Activated T-helper 2 cell treated with anti-CD3 and anti-CD28 coated beads, Interferon-gamma antibody, Interleukin-2, Interleukin-4, amounts not matched to agents 10 μg/mL and 5 μg/mL and 100 μg/mL, durations not matched to agents 14 hours and 24 hours and 36 hours (primary cell): ENCODE data around the gene ERG28. TPM values are rescaled to one million over a fixed set of nuclear protein-coding genes. Genes with fewer than 3 reads are reported as not detected.
"Not testable (repeated sequence)": the region's sequence is repeated elsewhere in the genome, so short reads cannot be mapped to it uniquely, and the experiment has no call there.

Experiments
- DNase-seq: peaks from one replicate; pipeline ENCODE4 v3.0.0; 2021; ENCODE audit warnings: low spot score
- H3K27ac Mint-ChIP-seq: one replicate; pipeline ENCODE4 v1.8.0; 2021; ENCODE audit warnings: mixed read lengths
- H3K27me3 Mint-ChIP-seq: one replicate; pipeline ENCODE4 v1.8.0; 2021; ENCODE audit warnings: low read depth, mixed read lengths
- H3K36me3 Mint-ChIP-seq: one replicate; pipeline ENCODE4 v1.8.0; 2021; ENCODE audit warnings: low read depth, mixed read lengths
- H3K4me1 Mint-ChIP-seq: one replicate; pipeline ENCODE4 v1.8.0; 2021; ENCODE audit warnings: low read depth, mixed read lengths
- H3K4me3 Mint-ChIP-seq: one replicate; pipeline ENCODE4 v1.8.0; 2021; ENCODE audit warnings: low read depth, mild to moderate bottlenecking, moderate library complexity, mixed read lengths
- H3K9me3 Mint-ChIP-seq: one replicate; pipeline ENCODE4 v1.8.0; 2021; ENCODE audit warnings: mixed read lengths
- intact Hi-C: fragments of 100-400 bp; cut with micrococcal nuclease; formaldehyde crosslinking; loops from one replicate; pipeline ENCODE4 v1.15.1; 2023
- total RNA-seq: library from RNA; stranded (reverse); gene quantifications from 2 replicates; pipeline ENCODE4 v1.2.3, GENCODE V29; 2022

ERG28 gene
- total RNA-seq, 1 donor from 2014 or later = 20.3 TPM

DNA sequence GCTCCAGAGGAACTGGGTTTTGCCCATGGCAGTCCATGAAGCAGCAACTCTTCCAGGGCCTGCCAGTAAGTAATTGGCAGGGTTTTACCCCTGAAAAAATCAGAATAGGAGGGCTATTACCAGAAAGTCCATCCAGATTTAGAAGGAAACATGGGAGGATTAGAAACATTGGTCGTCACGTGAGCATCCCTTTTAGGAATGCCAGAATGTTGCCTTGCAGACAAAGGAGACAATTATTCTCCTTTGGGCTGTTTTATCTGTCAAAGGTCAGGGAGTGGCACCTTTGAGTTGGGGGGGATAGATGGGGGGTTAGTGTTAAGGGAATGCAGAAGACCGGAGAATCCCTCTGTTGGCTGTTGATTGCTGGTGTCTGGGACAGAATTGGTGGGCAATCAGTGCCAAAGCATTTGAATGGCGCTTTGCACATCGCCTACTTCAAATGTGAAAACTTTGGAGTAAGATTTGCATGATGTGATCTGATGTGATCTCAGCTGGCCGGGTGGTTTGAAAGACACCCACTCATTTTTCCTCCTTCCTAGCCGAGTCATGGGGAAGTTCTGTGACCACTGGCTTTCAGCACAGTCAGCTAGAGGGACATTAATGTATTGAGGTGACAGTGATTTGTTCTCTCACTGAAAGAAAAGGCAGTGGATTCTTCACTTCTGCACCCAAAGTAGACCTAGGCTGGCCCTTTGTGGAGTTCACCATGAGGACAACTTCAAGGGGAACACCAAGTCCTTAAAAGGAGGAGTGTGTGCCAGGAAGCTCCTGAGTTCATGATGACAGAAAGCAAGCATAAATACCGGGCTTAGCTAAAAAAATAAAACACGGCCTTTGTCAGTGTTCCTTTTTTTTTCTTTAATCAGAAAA, 50.8 kb downstream of the ERG28 start:
- Mint-ChIP-seq H3K4me3 (no peak overlapping the region), H3K4me1 (no peaks in the 10 kb centered on the region), H3K36me3 (peaks cover 2% of the 10 kb centered on the region), H3K27ac (no peak overlapping the region), H3K9me3 (peaks cover 19% of the 10 kb centered on the region), H3K27me3 (no peaks in the 10 kb centered on the region)
- DNase-seq = no peak
- intact Hi-C loops = no loop called here

DNA sequence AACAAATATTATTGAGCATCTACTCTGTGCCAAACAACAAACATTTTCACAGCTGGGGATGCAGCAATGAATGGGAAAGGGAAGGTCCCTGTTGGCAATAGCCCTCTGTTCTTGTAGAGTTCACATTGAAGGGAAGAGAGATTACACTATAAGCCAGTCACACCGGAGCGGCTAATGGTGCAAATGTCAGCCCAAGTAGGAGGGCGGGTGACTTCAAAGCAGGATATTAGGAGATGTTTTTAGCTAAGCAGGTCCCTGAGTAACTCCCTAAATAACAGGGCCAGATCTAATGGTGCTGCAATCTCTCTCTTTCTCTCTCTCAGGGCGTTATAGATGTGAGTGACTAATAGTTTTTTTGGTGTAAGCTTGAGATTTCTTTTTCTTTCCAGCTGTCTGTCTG, 51.6 kb downstream of the ERG28 start:
- Mint-ChIP-seq H3K4me3 (no peak overlapping the region), H3K27me3 (no peaks in the 10 kb centered on the region), H3K27ac (no peak overlapping the region), H3K36me3 (peaks cover 2% of the 10 kb centered on the region), H3K9me3 (peaks cover 14% of the 10 kb centered on the region), H3K4me1 (no peaks in the 10 kb centered on the region)
- DNase-seq = no peak
- intact Hi-C loops = no loop called here

DNA sequence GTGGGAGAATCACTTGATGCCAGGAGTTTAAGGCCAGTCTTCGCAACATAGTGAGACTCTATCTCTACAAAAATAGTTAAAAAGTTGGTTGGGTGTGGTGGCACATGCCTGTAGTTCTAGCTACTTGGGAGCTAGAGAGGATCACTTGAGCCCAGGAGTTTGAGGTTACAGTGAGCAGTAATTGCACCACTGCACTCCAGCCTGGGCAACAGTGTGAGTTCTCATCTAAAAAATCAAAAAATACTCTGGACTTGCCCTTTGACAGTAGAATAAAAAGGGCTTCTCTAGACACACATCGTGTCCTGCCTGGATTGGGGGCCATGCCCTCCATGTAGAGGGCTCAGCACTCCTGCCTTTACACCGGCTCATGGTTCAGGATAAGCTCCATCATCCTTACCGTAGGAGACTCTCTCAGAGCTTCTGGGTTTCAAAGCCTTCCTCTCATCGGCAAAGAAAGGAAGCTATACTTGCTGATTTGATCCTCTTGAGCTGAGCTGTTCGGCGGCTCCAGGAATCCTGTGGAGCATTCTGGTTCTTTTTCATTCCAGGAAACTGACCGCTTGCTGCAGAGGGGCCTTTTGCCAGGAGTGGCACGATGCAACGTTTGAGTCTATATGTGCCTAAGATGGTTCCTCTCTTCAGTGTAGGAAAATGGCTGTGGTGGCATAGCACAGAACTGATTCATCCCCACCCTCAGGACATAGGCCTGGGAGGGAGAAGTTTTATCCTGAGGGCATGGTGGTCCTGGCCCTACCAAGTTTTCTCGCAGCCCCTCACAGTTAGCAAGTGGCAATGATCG, 52.6 kb downstream of the ERG28 start:
- intact Hi-C loops = no loop called here
- H3K27me3 Mint-ChIP-seq = no peaks in the 10 kb centered on the region
- no peaks in the 10 kb centered on the region for H3K4me1 Mint-ChIP-seq
- no peak overlapping the region for H3K27ac Mint-ChIP-seq
- H3K36me3 Mint-ChIP-seq = peaks cover 2% of the 10 kb centered on the region
- no peak for DNase-seq
- H3K9me3 Mint-ChIP-seq = peaks cover 12% of the 10 kb centered on the region
- H3K4me3 Mint-ChIP-seq = no peak overlapping the region

DNA sequence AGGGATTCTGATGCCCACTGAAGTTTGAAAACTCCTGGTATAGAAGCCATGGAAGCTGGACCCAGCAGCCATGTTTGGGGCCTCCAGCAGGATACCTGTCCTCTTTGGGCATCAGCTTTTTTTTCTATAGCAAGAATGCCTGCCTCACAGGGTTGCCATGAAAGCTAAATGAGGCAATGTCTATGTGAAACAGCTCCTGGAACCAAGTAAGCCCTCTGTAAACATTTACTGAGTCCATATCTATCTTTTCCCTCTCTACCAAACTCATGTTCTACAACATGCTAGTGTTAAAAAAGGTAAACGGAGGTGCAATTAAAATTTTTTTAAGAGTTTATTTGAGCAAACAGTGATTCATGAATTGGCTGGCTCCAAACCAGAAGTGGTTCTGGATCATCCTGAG, 53.6 kb downstream of the ERG28 start:
- Mint-ChIP-seq H3K9me3 (peaks cover 7% of the 10 kb centered on the region), H3K4me3 (no peak overlapping the region), H3K36me3 (peaks cover 2% of the 10 kb centered on the region), H3K4me1 (no peaks in the 10 kb centered on the region), H3K27me3 (no peaks in the 10 kb centered on the region), H3K27ac (no peak overlapping the region)
- intact Hi-C loops = no loop called here
- no peak for DNase-seq

DNA sequence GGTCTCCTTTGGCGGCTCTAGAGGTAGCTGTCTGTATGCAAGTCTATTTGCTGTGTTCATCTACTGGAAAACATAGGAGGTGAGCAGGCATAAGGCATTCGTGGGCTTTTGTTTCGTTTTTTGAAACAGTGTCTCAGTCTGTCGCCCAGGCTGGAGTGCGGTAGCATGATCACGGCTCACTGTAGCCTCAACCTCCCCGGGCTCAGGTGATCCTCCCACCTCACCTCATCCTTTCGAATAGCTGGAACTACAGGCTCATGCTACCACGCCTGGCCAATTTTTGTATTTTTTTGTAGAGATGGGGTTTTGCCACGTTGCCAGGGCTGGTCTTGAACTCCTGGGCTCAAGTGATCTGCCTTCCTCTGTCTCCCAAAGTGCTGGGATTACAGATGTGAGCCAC, 54.8 kb downstream of the ERG28 start:
- no peak for DNase-seq
- intact Hi-C loops = no loop called here
- Mint-ChIP-seq H3K27me3 (peaks cover 2% of the 10 kb centered on the region), H3K36me3 (peaks cover 2% of the 10 kb centered on the region), H3K4me1 (no peaks in the 10 kb centered on the region), H3K27ac (no peak overlapping the region), H3K9me3 (peaks cover 7% of the 10 kb centered on the region), H3K4me3 (no peak overlapping the region)

DNA sequence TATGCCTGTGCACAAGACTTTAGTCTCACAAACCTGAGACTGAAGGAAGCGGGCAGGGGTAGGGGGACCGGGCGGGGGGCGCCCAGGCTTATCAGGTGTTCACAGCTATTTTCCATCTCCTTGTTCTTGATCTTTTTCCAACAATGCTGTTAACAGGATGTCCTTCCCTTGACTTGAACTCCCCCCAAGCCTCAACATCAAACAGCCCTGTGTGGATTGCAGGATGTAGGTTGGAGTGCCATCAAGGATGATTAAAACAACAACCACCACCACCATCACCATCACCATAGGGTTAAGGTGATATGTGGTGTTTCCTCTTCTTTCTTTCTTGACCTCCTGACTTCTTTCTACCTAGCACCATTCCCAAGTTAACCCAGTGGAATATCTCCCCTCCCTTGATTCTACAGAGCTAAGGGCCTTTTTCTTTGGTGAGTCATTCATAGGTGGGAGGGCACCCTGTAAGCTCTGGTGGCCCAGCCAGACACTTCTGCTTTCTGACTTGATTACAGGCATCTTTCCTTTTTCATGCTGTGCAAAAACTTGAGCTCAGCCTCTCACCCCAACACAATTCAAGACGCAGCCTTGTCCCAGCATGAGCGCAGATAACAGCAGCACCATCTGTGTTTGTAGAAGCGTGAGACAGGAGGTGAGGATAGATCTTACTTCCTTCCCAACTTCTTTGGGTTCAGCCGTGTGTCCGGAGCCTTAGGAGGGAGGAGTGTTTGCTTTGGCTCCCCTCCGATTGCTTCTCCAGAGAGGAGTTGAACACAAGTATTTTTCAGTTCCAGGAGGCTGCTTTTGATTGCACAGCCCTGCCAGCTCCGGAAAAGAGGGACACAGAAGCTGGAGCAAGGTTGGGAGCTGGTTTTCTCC, 55.5 kb downstream of the ERG28 start:
- Mint-ChIP-seq H3K4me3 (no peak overlapping the region), H3K36me3 (peaks cover 2% of the 10 kb centered on the region), H3K27me3 (peaks cover 2% of the 10 kb centered on the region), H3K4me1 (no peaks in the 10 kb centered on the region), H3K27ac (no peak overlapping the region), H3K9me3 (peaks cover 7% of the 10 kb centered on the region)
- intact Hi-C loops = no loop called here
- DNase-seq = no peak

DNA sequence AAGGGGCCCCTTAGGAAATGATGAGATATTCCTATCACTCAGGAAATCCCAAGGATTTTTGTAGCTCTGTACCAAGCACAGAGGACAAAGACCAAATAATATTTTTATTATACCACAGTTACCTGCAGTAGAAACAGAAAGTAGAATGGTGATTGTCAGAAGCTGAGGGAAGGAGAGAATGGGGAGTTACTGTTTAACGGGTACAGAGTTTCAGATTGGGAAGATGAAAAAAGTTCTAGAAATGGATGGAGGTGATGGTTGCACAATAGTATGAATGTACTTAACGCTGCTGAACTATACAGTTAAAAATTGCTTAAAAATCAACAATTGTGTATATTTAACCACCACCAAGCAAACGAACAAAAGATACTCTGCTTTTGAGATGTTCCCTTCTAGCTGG, 58.2 kb downstream of the ERG28 start:
- Mint-ChIP-seq H3K27ac (no peak overlapping the region), H3K27me3 (peaks cover 2% of the 10 kb centered on the region), H3K9me3 (peaks cover 4% of the 10 kb centered on the region), H3K36me3 (peaks cover under 1% of the 10 kb centered on the region), H3K4me3 (no peak overlapping the region), H3K4me1 (no peaks in the 10 kb centered on the region)
- intact Hi-C loops = no loop called here
- DNase-seq = no peak

DNA sequence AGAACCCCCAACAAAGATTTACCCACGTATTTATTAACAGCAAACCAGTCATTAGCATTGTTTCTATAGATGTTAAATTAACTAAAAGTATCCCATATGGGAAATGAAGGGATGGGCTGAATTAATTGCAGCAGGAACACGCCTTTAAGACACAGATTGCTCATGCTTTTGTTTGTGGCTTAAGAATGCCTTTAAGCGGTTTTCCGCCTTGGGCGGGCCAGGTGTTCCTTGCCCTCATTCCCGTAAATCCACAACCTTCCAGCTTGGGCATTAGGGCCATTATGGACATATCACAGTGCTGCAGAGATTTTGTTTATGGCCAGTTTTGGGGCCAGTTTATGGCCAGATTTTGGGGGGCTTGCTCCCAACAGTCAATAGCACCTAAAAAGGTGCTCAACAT, 59.6 kb downstream of the ERG28 start:
- intact Hi-C loops, H3K9me3 Mint-ChIP-seq, H3K27ac Mint-ChIP-seq, H3K36me3 Mint-ChIP-seq, H3K4me3 Mint-ChIP-seq, H3K27me3 Mint-ChIP-seq, H3K4me1 Mint-ChIP-seq, DNase-seq: not testable (repeated sequence)

DNA sequence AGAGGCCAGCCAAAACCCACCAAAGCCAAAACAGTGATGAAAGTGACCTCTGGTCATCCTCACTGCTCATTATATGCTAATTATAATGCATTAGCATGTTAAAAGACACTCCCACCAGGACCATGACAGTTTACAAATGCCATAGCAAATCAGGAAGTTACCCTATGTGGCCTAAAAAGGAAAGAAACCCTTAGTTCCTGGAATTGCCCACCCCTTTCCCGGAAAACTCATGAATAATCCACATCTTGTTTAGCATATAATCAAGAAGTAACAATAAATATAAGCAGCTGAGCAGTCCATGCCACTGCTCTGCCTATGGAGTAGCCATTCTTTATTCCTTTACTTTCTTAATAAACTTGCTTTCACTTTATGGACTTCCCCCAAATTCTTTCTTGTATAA, 60.6 kb downstream of the ERG28 start:
- H3K36me3 Mint-ChIP-seq, DNase-seq, H3K27me3 Mint-ChIP-seq, H3K4me3 Mint-ChIP-seq, H3K9me3 Mint-ChIP-seq, H3K27ac Mint-ChIP-seq, H3K4me1 Mint-ChIP-seq, intact Hi-C loops: not testable (repeated sequence)

Other genes starting within 250 kb of the ERG28 start
- gene JDP2, start 232.9 kb downstream of the ERG28 start, total RNA-seq = 1.1 and 1.4 TPM in 2 replicates
- gene BATF, start 138.4 kb downstream of the ERG28 start, total RNA-seq = 152 and 154 TPM in 2 replicates
- 3.2 and 5.9 TPM in 2 replicates for gene FLVCR2, start 82.3 kb downstream of the ERG28 start, total RNA-seq
- gene TTLL5, start 370 bp upstream of the ERG28 start, total RNA-seq = 28.8 and 29.6 TPM in 2 replicates